Right atrium auricular region (tissue), 2 donors: Measurements from ENCODE around the gene FAM184A. TPM values are rescaled to one million over a fixed set of nuclear protein-coding genes. Genes with fewer than 3 reads are reported as not detected.

Source experiments
- DNase-seq: peaks from one replicate; pipeline ENCODE4 v3.0.0-alpha.2; 2019; ENCODE audit warnings: low spot score
- H3K27ac ChIP-seq, 2 donors: fragments of 200-600 bp; sonication (generic); 1 replicate in 1 of 2; 2 replicates in 1 of 2; pipeline ENCODE4 v1.5.1; 2016 to 2019
- H3K27me3 ChIP-seq, 2 donors: fragments of 200-600 bp; sonication (generic); one replicate each; pipeline versions ENCODE4 v1.5.1 to v1.6.0; 2017 to 2019
- H3K36me3 ChIP-seq: fragments of 200-600 bp; sonication (generic); one replicate; pipeline ENCODE4 v1.5.1; 2016
- H3K4me1 ChIP-seq, 2 donors: fragments of 200-600 bp; sonication (generic); one replicate each; pipeline versions ENCODE4 v1.5.1 to v1.6.0; 2017 to 2019
- H3K4me3 ChIP-seq, 2 donors: fragments of 200-600 bp; sonication (generic); 1 replicate in 1 of 2; 2 replicates in 1 of 2; pipeline ENCODE4 v1.5.1; 2017 to 2019; ENCODE audit warnings: mild to moderate bottlenecking in 1 of 2, moderate library complexity in 1 of 2
- H3K9me3 ChIP-seq, 2 donors: fragments of 200-600 bp; sonication (generic); one replicate each; pipeline ENCODE4 v1.5.1; 2019
- total RNA-seq, 2 donors: library from RNA; depleted of rRNA; stranded (reverse); fragments of >200 nt; gene quantifications; one replicate each; pipeline ENCODE4 v1.1.0, GENCODE V29; 2016
- TF ChIP-seq, protein P1 (sequence below), 2 donors: fragments of 200-600 bp; sonication (generic); IDR thresholded peaks; one replicate each; pipeline ENCODE4 v1.5.1; 2019; ENCODE audit warnings: antibody characterized with exemption in 2 of 2

The FAM184A gene
- total RNA-seq, 2 donors from 2014 or later, result 1.3 to 2.2 TPM

DNA sequence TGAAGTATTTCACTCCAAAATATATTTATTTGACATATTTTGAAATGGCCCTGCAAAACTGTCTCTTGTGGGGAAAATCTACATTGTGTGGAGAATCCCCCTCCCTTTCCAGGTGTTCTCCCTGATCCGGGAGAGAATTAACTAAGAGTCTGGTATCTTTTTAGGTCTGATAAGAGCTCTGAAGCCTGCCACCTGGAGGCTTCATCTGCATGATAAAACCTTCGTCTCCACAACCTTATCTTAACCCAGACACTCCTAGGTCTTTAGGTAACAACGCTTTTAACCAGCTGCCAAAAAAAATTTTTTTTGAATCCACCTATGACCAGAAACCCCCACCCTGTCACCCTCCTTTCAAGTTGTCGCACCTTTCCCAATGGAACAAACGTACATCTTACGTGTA is 43.0 kb downstream of the FAM184A start:
- Histone ChIP-seq H3K9me3 (no peaks in the 10 kb centered on the region), H3K36me3 (no peaks in the 10 kb centered on the region), H3K27me3 (no peaks in the 10 kb centered on the region), H3K4me1 (peaks cover 0 to 3% of the 10 kb centered on the region in 2 donors), H3K4me3 (no peak overlapping the region), H3K27ac (no peak overlapping the region)
- no peak for DNase-seq
- TF ChIP-seq, protein P1, sequence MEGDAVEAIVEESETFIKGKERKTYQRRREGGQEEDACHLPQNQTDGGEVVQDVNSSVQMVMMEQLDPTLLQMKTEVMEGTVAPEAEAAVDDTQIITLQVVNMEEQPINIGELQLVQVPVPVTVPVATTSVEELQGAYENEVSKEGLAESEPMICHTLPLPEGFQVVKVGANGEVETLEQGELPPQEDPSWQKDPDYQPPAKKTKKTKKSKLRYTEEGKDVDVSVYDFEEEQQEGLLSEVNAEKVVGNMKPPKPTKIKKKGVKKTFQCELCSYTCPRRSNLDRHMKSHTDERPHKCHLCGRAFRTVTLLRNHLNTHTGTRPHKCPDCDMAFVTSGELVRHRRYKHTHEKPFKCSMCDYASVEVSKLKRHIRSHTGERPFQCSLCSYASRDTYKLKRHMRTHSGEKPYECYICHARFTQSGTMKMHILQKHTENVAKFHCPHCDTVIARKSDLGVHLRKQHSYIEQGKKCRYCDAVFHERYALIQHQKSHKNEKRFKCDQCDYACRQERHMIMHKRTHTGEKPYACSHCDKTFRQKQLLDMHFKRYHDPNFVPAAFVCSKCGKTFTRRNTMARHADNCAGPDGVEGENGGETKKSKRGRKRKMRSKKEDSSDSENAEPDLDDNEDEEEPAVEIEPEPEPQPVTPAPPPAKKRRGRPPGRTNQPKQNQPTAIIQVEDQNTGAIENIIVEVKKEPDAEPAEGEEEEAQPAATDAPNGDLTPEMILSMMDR (IDR thresholded peaks at IDR 0.05), result no peak

DNA sequence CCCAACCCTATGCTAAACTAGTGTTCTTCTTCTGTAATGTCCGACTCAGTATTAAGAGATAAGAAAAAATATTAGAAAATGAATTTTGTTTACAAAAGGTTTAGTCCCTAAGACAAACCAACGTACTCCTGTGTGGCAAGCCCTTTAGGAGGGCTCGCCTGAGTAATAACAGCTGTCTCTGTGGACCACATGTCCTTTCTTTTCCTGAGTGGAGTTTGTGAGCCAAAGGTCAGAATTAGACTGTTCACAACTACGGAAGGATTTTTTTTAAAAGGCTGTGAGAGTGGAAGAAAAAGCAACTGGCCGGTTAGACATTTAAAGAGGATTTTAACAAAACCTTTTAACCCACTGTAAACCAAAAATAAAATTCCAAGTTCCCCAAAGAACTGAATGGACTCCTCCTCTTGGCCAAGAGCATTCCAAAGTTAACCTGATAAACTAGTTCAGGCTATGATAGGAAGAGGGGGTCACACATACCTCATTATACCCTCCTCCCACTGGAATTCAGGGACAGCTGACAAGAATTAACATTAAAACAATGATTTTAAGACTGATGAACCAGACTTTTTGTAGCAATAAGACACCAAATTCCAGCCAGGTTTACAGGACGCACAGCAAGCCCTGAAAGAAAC is 43.5 kb downstream of the FAM184A start:
- Histone ChIP-seq H3K36me3 (no peaks in the 10 kb centered on the region), H3K4me3 (no peak overlapping the region), H3K9me3 (no peaks in the 10 kb centered on the region), H3K4me1 (peaks cover 0 to 3% of the 10 kb centered on the region in 2 donors), H3K27me3 (no peaks in the 10 kb centered on the region), H3K27ac (no peak overlapping the region)
- TF ChIP-seq, protein P1 (IDR thresholded peaks at IDR 0.05), result no peak
- no peak for DNase-seq

DNA sequence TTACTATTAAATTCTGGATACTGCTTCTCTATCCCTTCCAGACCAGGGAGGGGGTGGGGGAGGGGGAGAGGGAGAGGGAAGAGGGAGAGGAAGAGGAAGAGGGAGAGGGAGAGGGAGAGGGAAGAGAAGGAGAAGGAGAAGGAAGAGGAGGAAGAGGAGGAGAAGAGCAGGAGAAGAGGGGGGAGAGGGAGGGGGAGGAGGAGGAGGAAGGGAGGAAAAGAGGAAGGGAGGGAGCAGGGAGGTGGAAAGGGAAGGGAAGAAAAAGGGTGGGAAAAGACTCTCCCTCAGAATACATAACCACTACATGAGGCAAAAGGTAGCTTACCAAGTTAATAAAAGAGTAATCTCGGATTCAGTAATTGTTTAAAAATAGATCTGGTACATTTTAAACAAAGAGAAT is 46.0 kb downstream of the FAM184A start:
- H3K27me3 ChIP-seq, result no peaks in the 10 kb centered on the region
- no peaks in the 10 kb centered on the region for H3K9me3 ChIP-seq
- H3K27ac ChIP-seq, result no peak overlapping the region
- no peaks in the 10 kb centered on the region for H3K36me3 ChIP-seq
- TF ChIP-seq, protein P1 (IDR thresholded peaks at IDR 0.05), result no peak
- H3K4me3 ChIP-seq, result no peak overlapping the region
- no peak for DNase-seq
- H3K4me1 ChIP-seq, result peaks cover 0 to 3% of the 10 kb centered on the region in 2 donors

DNA sequence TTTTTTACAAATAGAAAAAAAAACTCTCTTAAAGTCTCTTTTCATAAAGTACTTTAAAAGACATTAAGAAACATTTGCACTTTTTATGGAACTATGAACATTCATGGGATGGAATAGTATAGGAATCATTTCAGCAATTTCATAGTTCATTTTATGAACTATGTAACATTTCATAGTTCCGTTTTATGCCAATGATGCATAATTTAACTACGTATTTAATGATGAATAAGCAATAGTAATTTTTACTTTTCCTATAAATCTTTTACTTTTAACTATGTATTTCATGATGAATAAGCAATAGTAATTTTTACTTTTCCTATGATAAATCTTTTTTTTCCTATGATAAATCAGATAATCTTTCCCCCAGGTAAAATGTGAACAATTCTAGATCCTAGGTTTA is 47.7 kb downstream of the FAM184A start:
- H3K27me3 ChIP-seq, result no peaks in the 10 kb centered on the region
- no peaks in the 10 kb centered on the region for H3K9me3 ChIP-seq
- no peak overlapping the region for H3K4me3 ChIP-seq
- TF ChIP-seq, protein P1 (IDR thresholded peaks at IDR 0.05), result no peak
- peaks cover 0 to 3% of the 10 kb centered on the region in 2 donors for H3K4me1 ChIP-seq
- H3K27ac ChIP-seq, result no peak overlapping the region
- no peak for DNase-seq
- no peaks in the 10 kb centered on the region for H3K36me3 ChIP-seq

DNA sequence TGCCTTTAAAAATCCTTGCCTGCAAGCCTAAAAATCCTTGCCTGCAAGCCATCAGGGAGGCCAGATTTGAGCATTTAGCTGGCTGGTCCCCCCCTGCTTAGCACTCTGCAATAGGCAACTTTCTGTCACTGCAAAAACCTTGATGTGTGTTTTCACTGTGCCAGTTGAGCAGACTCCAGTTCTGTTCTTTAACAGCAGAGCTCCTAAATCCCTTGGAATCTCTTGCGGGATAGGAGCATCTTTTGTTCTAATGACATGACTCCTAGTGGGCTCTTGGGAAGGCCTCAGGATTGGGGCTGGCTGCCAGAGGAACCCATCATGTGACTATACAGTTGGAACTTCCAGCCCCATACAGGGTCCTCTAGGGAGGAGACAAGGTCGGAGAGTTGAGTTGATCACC is 50.4 kb downstream of the FAM184A start:
- Histone ChIP-seq H3K4me1 (no peaks in the 10 kb centered on the region), H3K9me3 (no peaks in the 10 kb centered on the region), H3K36me3 (no peaks in the 10 kb centered on the region), H3K4me3 (no peak overlapping the region), H3K27me3 (no peaks in the 10 kb centered on the region), H3K27ac (no peak overlapping the region)
- no peak for DNase-seq
- TF ChIP-seq, protein P1 (IDR thresholded peaks at IDR 0.05), result no peak

DNA sequence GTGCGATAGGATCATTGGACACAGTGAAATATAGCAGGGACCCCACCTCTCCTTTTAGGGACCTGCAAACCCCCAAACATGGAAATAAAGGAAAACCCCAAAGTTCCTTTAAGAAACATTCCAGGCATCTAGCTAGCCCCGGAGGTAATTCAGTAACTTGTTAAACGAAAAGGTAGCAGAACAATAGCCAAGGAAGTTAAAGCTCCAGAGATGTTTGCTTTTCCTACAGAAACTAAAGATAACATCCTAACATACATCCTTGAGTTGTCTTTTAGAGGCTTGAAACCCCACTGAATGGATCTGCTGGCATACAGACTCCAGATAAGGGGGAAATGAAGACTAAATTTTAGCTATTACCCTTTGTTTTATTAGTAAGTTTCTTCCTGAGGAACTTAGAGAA is 51.0 kb downstream of the FAM184A start:
- Histone ChIP-seq H3K27ac (no peak overlapping the region), H3K27me3 (no peaks in the 10 kb centered on the region), H3K36me3 (no peaks in the 10 kb centered on the region), H3K4me1 (no peaks in the 10 kb centered on the region), H3K9me3 (no peaks in the 10 kb centered on the region), H3K4me3 (no peak overlapping the region)
- no peak for DNase-seq
- TF ChIP-seq, protein P1 (IDR thresholded peaks at IDR 0.05), result no peak
